CD14-positive monocyte (primary cell): ENCODE measurements around the gene BANP. TPM values are rescaled to one million over a fixed set of nuclear protein-coding genes. Genes with fewer than 3 reads are reported as not detected.
"Not testable (repeated sequence)": the region's sequence is repeated elsewhere in the genome, so short reads cannot be mapped to it uniquely, and the experiment has no call there.

Experiments
- DNase-seq, 3 donors: peaks; one replicate each; pipeline ENCODE4 v3.0.0-alpha.2; 2011 to 2022
- H2AFZ ChIP-seq: 2 replicates; pipeline ENCODE4 v1.6.0; 2012; ENCODE audit warnings: mild to moderate bottlenecking, low read depth, low read length, inconsistent platforms; ENCODE audit not compliant: insufficient read depth, poor library complexity, severe bottlenecking
- H3K27ac ChIP-seq, 2 donors: 1 replicate in 1 of 2; 2 replicates in 1 of 2; pipeline ENCODE4 v1.5.1; 2012 to 2013; ENCODE audit warnings: low read length in 2 of 2, control low read depth in 1 of 2, inconsistent platforms in 1 of 2, low read depth in 1 of 2, mild to moderate bottlenecking in 1 of 2
- H3K27me3 ChIP-seq, 2 donors: one replicate each; pipeline versions ENCODE4 v1.6.0 to v1.6.1; 2011 to 2013; ENCODE audit warnings: low read length in 2 of 2; ENCODE audit not compliant: control insufficient read depth in 2 of 2, insufficient read depth in 2 of 2
- H3K36me3 ChIP-seq, 2 donors: replicated peaks in 1 of 2; 1 replicate in 1 of 2; 2 replicates in 1 of 2; pipeline versions ENCODE4 v1.5.1 to v1.6.1; 2012 to 2013; ENCODE audit warnings: low read length in 2 of 2, control low read depth in 1 of 2, inconsistent platforms in 1 of 2, mild to moderate bottlenecking in 1 of 2; ENCODE audit not compliant: insufficient read depth in 2 of 2, control insufficient read depth in 1 of 2
- H3K4me1 ChIP-seq, 2 donors: 1 replicate in 1 of 2; 2 replicates in 1 of 2; pipeline versions ENCODE4 v1.5.1 to v1.6.1; 2012 to 2013; ENCODE audit warnings: low read length in 2 of 2, control low read depth in 1 of 2, inconsistent platforms in 1 of 2, mild to moderate bottlenecking in 1 of 2, moderate library complexity in 1 of 2; ENCODE audit not compliant: insufficient read depth in 2 of 2, control insufficient read depth in 1 of 2
- H3K4me2 ChIP-seq: replicated peaks from 2 replicates; pipeline ENCODE3; 2012; ENCODE audit warnings: low read length, moderate library complexity, mild to moderate bottlenecking; ENCODE audit not compliant: poor library complexity, severe bottlenecking; ENCODE audit errors: extremely low read depth
- H3K4me3 ChIP-seq, 3 experiments: fragments of 200-600 bp in 1 of 3; sonication (generic) in 1 of 3; replicated peaks in 1 of 3; 1 replicate in 2 of 3; 2 replicates in 1 of 3; pipeline ENCODE4 v1.5.1; 2011 to 2013; ENCODE audit warnings: low read length in 3 of 3, mild to moderate bottlenecking in 3 of 3, control low read depth in 2 of 3, low read depth in 2 of 3, inconsistent platforms in 1 of 3, moderate library complexity in 1 of 3
- H3K79me2 ChIP-seq: 2 replicates; pipeline ENCODE4 v1.6.0; 2012; ENCODE audit warnings: mild to moderate bottlenecking, control low read depth, inconsistent platforms, low read length, moderate library complexity; ENCODE audit not compliant: insufficient read depth
- H3K9ac ChIP-seq: 2 replicates; pipeline ENCODE4 v1.6.0; 2017; ENCODE audit warnings: low read length, mild to moderate bottlenecking; ENCODE audit not compliant: insufficient read depth, poor library complexity, severe bottlenecking
- H3K9me3 ChIP-seq, 2 donors: replicated peaks in 1 of 2; 1 replicate in 1 of 2; 2 replicates in 1 of 2; pipeline versions ENCODE4 v1.5.1 to v1.6.1; 2012 to 2013; ENCODE audit warnings: low read length in 2 of 2, control low read depth in 1 of 2; ENCODE audit not compliant: control insufficient read depth in 1 of 2, insufficient read depth in 1 of 2
- H4K20me1 ChIP-seq: 2 replicates; pipeline ENCODE4 v1.6.0; 2012; ENCODE audit warnings: mild to moderate bottlenecking, low read length, control low read depth, moderate library complexity; ENCODE audit not compliant: insufficient read depth
- H3K27ac Mint-ChIP-seq, 7 donors: one replicate each; pipeline ENCODE4 v1.8.0; 2020; ENCODE audit warnings: mild to moderate bottlenecking in 7 of 7, mixed read lengths in 7 of 7, moderate library complexity in 6 of 7, inconsistent platforms in 2 of 7
- H3K27me3 Mint-ChIP-seq, 3 donors: one replicate each; pipeline ENCODE4 v1.8.0; 2021 to 2022; ENCODE audit warnings: low read depth in 3 of 3, mild to moderate bottlenecking in 3 of 3, mixed read lengths in 3 of 3, moderate library complexity in 3 of 3, inconsistent platforms in 1 of 3
- H3K36me3 Mint-ChIP-seq, 2 donors: one replicate each; pipeline ENCODE4 v1.8.0; 2020; ENCODE audit warnings: mixed read lengths in 2 of 2, inconsistent platforms in 1 of 2, mild to moderate bottlenecking in 1 of 2
- H3K4me1 Mint-ChIP-seq: one replicate; pipeline ENCODE4 v1.8.0; 2020; ENCODE audit warnings: mild to moderate bottlenecking, mixed read lengths
- H3K4me3 Mint-ChIP-seq, 2 donors: one replicate each; pipeline ENCODE4 v1.8.0; 2020; ENCODE audit warnings: mild to moderate bottlenecking in 2 of 2, mixed read lengths in 2 of 2, moderate library complexity in 1 of 2
- H3K9me3 Mint-ChIP-seq, 7 donors: one replicate each; pipeline ENCODE4 v1.8.0; 2020 to 2022; ENCODE audit warnings: mixed read lengths in 7 of 7, mild to moderate bottlenecking in 6 of 7, moderate library complexity in 6 of 7, inconsistent platforms in 2 of 7
- WGBS: methylation state at CpG from one replicate; pipeline ENCODE4 v1.1.5; 2013; ENCODE audit warnings: missing lambda C conversion rate; ENCODE audit not compliant: insufficient coverage; 5-methylcytosine and 5-hydroxymethylcytosine counted together
- intact Hi-C, 2 donors: fragments of 100-400 bp; cut with micrococcal nuclease; formaldehyde crosslinking; loops; one replicate each; pipeline versions ENCODE4 v1.15.0 to v1.15.1; 2023
- polyA plus RNA-seq, 3 donors: library from polyadenylated mRNA; depleted of rRNA in 1 of 3; unstranded in 2 of 3; stranded (reverse) in 1 of 3; fragments of 300-500 nt in 2 of 3; fragments of >200 nt in 1 of 3; fragmentation: Illumina TruSeq in 2 of 3; gene quantifications; 1 replicate in 2 of 3; 2 replicates in 1 of 3; pipeline ENCODE4 v1.2.3, GENCODE V29; 2012 to 2021
- TF ChIP-seq, protein P1 (sequence below): fragments of 200-600 bp; IDR thresholded peaks from one replicate; pipeline ENCODE4 v1.8.0; 2022; ENCODE audit warnings: antibody characterized with exemption, mild to moderate bottlenecking

The BANP gene
- polyA plus RNA-seq, 3 donors: 10.1 to 40.9 (median 11.7) TPM

DNA sequence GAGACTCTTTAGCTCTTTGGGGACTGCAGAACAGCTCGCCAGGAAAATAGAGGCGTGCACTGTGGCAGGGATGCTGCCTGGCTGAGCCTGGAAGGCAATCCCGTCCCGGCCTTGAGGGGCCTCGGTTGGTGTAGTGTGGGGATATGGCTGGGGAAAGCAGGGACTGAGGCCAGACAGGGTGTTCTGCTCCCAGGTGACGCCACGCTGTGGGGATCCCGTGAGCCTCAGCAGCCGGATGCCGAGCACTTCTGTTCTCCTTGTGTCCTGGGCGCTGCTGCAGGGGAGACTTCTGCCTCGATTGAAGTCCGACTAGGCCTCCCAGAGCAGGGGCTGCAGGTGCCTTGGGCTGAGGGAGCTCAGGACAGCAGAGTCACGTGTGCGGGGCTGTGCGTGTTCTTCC is 72.6 kb downstream of the BANP start:
- H3K36me3 ChIP-seq: peaks cover 36 to 56% of the 10 kb centered on the region in 2 donors
- no peaks in the 10 kb centered on the region for H3K9me3 ChIP-seq
- intact Hi-C loops: no loop called here
- no peak overlapping the region for H2AFZ ChIP-seq
- 95% methylated on average over 16 of the region's 16 CpGs for WGBS
- no peak overlapping the region for H3K4me3 ChIP-seq
- H3K4me3 Mint-ChIP-seq: no peak overlapping the region
- no peak for DNase-seq
- peak overlapping the region in 1 of 2 donors; percentile 89 for H3K27ac ChIP-seq
- peaks cover 39% of the 10 kb centered on the region for H4K20me1 ChIP-seq
- peaks cover 0 to 4% (median 0%) of the 10 kb centered on the region in 7 donors for H3K9me3 Mint-ChIP-seq
- H3K36me3 Mint-ChIP-seq: peaks cover 69 to 80% of the 10 kb centered on the region in 2 donors
- no peak overlapping the region for H3K4me2 ChIP-seq
- H3K79me2 ChIP-seq: no peaks in the 10 kb centered on the region
- H3K27ac Mint-ChIP-seq: peak overlapping the region; percentile 93 to 100 (median 98)
- H3K4me1 Mint-ChIP-seq: peaks cover 28% of the 10 kb centered on the region
- no peak overlapping the region for H3K9ac ChIP-seq
- H3K27me3 ChIP-seq: no peaks in the 10 kb centered on the region
- TF ChIP-seq, protein P1, sequence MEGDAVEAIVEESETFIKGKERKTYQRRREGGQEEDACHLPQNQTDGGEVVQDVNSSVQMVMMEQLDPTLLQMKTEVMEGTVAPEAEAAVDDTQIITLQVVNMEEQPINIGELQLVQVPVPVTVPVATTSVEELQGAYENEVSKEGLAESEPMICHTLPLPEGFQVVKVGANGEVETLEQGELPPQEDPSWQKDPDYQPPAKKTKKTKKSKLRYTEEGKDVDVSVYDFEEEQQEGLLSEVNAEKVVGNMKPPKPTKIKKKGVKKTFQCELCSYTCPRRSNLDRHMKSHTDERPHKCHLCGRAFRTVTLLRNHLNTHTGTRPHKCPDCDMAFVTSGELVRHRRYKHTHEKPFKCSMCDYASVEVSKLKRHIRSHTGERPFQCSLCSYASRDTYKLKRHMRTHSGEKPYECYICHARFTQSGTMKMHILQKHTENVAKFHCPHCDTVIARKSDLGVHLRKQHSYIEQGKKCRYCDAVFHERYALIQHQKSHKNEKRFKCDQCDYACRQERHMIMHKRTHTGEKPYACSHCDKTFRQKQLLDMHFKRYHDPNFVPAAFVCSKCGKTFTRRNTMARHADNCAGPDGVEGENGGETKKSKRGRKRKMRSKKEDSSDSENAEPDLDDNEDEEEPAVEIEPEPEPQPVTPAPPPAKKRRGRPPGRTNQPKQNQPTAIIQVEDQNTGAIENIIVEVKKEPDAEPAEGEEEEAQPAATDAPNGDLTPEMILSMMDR: no peak
- peaks cover 28 to 30% of the 10 kb centered on the region in 2 donors for H3K4me1 ChIP-seq
- peaks cover 1 to 2% (median 2%) of the 10 kb centered on the region in 3 donors for H3K27me3 Mint-ChIP-seq

DNA sequence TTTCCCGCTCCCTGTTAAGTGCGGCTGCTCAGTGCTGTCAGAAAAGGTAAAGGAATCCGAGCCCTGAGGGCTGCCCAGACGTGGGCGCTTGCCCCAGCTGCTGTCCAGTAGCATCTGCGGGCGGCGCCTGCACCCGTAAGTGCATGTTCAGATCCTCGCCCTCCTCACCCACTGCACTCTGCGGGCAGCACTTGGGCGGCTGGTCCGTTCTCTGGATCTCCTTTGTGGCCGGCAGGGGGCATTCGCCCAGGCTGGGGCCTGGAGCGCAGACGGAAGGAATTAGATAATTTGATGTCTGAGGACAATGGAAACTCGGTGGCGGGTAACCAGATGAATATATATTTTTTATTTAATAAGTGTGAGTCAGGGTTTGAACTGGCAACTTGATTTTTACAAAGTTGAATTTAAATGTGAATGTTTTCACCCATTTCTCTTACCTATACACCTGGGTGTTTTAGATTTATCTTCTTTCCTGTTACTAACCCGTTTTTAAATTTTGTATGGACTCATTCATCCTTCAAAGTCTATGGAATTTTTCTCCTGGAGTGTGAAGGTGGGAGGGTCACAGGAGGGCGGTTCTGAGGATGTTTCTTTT is 73.4 kb downstream of the BANP start:
- Histone ChIP-seq H3K4me3 (peak overlapping the region in 1 of 3 experiments; percentile 14), H3K9ac (peak overlapping the region; percentile 40), H4K20me1 (peaks cover 39% of the 10 kb centered on the region), H3K27ac (peak overlapping the region; percentile 75 to 89), H3K4me1 (peaks cover 28 to 30% of the 10 kb centered on the region in 2 donors), H3K36me3 (peaks cover 32 to 56% of the 10 kb centered on the region in 2 donors)
- TF ChIP-seq, protein P1: peak; percentile 21
- H3K4me2 ChIP-seq, H3K27me3 Mint-ChIP-seq, H3K79me2 ChIP-seq, H3K27me3 ChIP-seq, H3K9me3 ChIP-seq, H2AFZ ChIP-seq, intact Hi-C loops, H3K9me3 Mint-ChIP-seq: not testable (repeated sequence)
- DNase-seq: peak; percentile 12 to 49 (median 19)
- Mint-ChIP-seq H3K36me3 (peaks cover 67 to 81% of the 10 kb centered on the region in 2 donors), H3K27ac (peak overlapping the region; percentile 93 to 100 (median 98)), H3K4me3 (peak overlapping the region in 1 of 2 donors; percentile 80), H3K4me1 (peaks cover 28% of the 10 kb centered on the region)
- 96% methylated on average over 3 of the region's 21 CpGs for WGBS

DNA sequence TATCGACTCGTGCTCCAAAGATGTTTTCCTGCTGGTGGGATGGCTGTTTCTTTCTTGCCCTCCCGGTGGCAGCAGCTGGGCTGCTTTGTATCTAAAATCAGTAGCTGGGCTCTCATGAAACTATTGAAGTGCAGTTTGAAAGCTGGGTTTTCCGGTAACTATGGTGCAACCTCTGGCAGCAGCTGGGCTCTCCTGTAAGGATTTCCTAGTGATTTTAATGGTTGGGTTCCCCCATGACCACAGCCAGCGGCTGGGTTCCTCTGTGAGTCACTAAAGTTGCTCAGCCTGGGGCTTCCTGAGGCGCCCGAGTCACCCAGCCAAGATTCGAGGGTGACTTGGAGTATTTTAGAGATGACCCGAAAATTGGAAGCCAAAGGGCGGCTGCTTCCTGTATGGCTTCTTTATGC is 73.9 kb downstream of the BANP start:
- peaks cover 36% of the 10 kb centered on the region for H4K20me1 ChIP-seq
- H3K27me3 Mint-ChIP-seq, H3K9me3 Mint-ChIP-seq, H3K4me2 ChIP-seq, intact Hi-C loops, H3K9me3 ChIP-seq, H2AFZ ChIP-seq, H3K27me3 ChIP-seq, H3K79me2 ChIP-seq: not testable (repeated sequence)
- peaks cover 28 to 30% of the 10 kb centered on the region in 2 donors for H3K4me1 ChIP-seq
- Mint-ChIP-seq H3K4me1 (peaks cover 28% of the 10 kb centered on the region), H3K27ac (peak overlapping the region; percentile 93 to 100 (median 98)), H3K36me3 (peaks cover 67 to 81% of the 10 kb centered on the region in 2 donors), H3K4me3 (peak overlapping the region in 1 of 2 donors; percentile 80)
- peaks cover 27 to 52% of the 10 kb centered on the region in 2 donors for H3K36me3 ChIP-seq
- peak overlapping the region in 1 of 3 experiments; percentile 14 for H3K4me3 ChIP-seq
- H3K9ac ChIP-seq: peak overlapping the region; percentile 40
- H3K27ac ChIP-seq: peak overlapping the region; percentile 75 to 89
- 3% methylated on average over 5 of the region's 10 CpGs for WGBS
- DNase-seq: peak; percentile 88 to 96 (median 96)
